T-helper 22 cell (primary cell): ENCODE measurements around the gene TNFSF4.
"Not testable (repeated sequence)": the region's sequence is repeated elsewhere in the genome, so short reads cannot be mapped to it uniquely, and the experiment has no call there.

ENCODE experiments used
- DNase-seq: peaks from one replicate; pipeline ENCODE4 v3.0.0-alpha.2; 2020; ENCODE audit warnings: low read depth

The TNFSF4 gene, protein sequence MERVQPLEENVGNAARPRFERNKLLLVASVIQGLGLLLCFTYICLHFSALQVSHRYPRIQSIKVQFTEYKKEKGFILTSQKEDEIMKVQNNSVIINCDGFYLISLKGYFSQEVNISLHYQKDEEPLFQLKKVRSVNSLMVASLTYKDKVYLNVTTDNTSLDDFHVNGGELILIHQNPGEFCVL

DNA sequence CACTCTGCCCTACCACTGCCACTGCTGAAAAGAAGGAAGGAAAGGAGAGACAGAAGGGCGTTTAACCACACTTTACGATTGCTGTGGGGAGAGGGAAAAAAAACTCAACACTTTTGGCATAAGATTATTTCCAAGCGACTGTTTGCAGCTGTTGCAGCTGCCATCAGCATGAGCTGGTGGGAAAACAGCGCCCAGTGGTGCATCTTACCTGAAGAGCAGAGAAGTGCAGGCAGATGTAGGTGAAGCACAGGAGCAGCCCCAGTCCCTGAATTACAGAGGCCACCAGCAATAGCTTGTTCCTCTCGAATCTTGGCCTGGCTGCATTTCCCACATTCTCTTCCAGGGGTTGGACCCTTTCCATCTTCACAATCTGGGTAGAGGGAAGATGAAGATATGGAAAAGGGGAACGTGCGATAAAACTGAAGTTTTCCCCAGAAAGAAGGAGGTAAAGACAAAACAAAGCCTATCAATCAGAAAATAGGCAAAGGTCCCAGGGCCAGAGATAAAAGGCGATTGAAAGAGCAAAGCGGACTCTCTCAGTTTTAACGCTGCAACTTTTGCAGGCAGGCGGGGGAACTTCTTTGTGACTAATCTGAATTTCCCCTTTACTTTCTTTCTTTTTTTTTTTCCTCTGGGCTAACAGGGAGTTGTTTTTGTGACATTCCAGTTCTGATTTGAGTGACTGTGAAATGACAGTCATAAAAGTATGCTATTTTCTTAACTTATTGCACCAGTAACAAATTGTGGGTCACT, at the start of gene TNFSF4:
Gene TNFSF4 (minus strand): TSS at position 516 of the 753 bp plus-strand sequence. CDS start 155 bp downstream, at position 361.
- no peak for DNase-seq

- DNase-seq, result no peak
Measured at GRCh38 chr1:173255214-173255813, 48.2 kb upstream of the TNFSF4 start.

- no peak for DNase-seq
Measured at GRCh38 chr1:173253046-173253445, 45.9 kb upstream of the TNFSF4 start.

- no peak for DNase-seq
Measured at GRCh38 chr1:173249349-173249748, 42.2 kb upstream of the TNFSF4 start.

DNA sequence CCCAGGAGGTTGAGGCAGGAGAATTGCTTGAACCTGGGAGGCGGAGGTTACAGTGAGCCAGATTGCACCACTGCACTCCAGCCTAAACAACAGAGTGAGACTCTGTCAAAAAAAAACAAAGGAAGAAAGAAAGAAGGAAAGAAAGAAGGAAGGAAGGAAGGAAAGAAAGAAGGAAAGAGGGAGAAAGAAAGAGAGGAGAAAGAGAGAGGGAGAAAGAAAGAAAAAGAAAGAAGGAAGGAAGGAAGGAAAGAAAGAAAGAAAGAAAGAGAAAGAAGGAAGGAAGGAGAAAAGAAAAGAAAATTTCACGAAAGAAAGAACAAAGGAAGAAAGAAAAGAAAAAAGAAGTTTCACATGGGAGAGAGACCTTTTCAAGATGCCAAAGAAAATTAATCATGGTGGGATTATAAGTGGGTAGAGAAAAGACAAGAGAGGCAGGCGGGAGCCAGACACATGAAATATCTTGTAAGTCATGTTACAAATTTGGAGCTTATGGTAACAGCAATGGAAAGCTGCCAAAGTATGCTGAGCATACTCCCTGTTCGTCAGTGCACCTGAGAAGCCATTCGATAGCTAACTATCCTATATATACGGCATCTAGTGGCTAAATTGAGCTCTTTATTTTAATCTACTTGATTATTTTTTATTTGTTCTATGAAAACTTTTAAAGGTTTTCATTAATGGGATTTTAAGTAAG, 41.3 kb upstream of the TNFSF4 start:
- no peak for DNase-seq

DNA sequence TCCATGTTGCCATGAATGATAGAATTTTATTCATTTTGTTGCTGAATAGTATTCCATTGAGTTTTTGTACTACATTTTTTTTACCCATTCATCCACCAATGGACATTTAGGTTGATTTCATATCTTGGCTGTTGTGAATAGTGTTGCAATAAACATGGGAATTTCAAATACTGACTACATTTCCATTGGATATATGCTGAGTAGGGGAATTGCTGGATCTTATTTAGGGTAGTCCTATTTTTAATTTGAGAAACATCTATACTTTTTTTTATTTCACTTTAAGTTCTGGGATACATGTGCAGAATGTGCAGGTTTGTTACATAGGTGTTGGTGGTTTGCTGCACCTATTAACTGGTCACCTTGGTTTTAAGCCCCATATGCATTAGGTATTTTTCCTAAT, 38.8 kb upstream of the TNFSF4 start:
- DNase-seq, result no peak

- DNase-seq, result no peak
Measured at GRCh38 chr1:173243300-173243699, 36.2 kb upstream of the TNFSF4 start.

GRCh38 chr1:173241528-173242347, 34.6 kb upstream of the TNFSF4 start:
- DNase-seq, result no peak

DNA sequence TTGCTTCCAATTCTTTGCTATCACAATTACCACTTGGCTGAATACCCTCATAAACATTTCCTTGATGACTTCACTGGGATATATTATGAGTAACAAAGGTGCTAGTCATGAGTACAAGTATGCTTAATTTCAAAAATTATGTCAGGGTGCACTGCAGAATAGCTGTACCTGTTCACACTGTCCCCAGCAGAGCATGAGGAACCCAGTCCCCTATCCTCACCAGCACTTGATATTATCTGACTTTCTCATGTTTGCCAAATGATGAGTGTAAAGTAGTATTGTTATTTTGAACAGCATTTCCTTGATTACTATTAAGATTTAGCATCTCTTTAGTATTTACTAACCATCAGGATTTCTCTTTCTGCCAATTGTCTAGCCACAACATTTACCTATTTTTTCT, 33.5 kb upstream of the TNFSF4 start:
- DNase-seq, result no peak

DNA sequence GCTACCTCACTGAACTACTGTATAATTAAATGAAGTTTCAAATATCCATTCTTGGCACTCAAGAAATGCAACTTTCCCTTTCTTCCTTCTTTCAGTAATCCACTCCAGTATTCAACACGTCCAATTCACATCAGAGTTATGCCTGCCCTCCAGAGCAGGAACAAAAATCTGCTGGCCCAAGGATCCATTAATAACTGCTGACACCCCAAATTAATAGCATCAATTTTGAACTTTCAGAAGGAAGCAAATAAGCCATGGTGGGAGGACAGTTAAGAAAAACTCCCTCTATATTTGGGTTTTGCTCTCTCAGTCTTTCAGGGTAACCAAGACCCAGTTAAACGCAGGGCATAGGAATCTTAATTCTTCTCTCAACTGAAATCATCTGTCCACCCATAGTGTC, 31.9 kb upstream of the TNFSF4 start:
- no peak for DNase-seq

DNA sequence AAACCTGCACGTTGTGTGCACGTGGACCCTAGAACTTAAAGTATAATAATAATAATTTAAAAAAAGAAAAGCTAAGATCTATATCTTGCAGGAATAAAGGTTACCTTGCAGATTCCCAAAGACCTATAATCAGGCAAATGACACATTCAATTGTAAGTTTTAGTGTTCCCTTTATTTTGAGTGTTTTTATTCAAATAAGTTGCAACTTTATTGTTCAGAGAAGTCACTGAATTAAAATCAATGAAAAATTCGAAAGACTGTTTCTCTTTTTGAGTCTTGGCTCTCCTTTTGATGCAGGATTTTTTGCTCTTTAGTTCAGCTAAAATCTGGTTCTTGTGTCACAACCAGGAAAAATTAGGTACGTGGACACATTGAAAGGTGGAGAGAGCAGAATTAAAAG, 27.8 kb upstream of the TNFSF4 start:
- no peak for DNase-seq

GRCh38 chr1:173234434-173234833, 27.3 kb upstream of the TNFSF4 start:
- not testable (repeated sequence) for DNase-seq

- not testable (repeated sequence) for DNase-seq
Measured at GRCh38 chr1:173229031-173229430, 21.9 kb upstream of the TNFSF4 start.

GRCh38 chr1:173224949-173225348, 17.8 kb upstream of the TNFSF4 start:
- DNase-seq, result no peak

GRCh38 chr1:173224280-173224892, 17.3 kb upstream of the TNFSF4 start:
- DNase-seq, result no peak

GRCh38 chr1:173223031-173223380, 15.9 kb upstream of the TNFSF4 start:
- no peak for DNase-seq

- DNase-seq, result no peak
Measured at GRCh38 chr1:173222149-173223030, 15.3 kb upstream of the TNFSF4 start.

DNA sequence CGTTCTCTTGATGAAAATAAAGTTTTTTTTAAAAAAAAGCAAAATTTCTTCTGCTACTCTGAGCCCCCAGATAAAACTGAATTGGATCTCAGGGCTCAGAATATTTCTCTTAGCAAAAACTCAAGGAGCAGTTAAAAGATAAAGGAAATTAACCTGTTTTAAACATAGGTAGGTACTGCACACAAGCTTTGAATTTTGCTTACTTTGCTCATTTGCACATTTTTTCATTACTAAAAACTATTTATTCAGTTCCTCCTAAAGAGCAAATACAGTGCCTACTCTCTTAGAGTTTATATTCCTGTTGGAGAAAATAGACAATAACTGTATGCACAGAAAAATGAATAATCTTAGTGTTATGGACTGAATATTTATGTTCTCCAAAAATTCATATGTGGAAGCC, 13.0 kb upstream of the TNFSF4 start:
- DNase-seq, result no peak

GRCh38 chr1:173213665-173214064, 6.5 kb upstream of the TNFSF4 start:
- no peak for DNase-seq

DNA sequence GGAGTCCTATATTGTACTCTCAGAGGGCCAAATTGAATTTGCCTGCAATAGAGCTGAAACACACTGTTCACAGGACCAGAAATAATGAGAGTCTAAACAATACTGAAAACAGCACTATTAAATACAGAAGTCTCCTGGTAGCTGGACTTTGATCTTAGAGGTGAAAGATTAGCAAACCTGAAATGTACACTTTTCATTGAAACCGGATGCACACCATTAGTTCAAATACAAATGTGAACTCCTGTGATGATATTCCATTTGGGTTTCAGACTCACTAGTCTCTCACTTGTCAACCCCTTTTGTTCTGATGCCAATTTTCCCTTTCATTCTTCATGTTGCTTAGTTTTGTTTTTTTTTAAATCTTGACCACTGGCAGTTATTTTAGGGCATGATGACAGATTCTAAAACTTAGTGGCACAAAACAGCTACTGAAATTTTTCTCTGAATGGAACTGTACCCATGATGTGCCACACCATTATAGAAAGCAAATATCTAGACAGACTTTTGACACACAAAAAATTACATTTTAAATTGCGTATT, 5.9 kb upstream of the TNFSF4 start:
- no peak for DNase-seq
